Heart left ventricle (tissue), 16 donors: ENCODE data around the gene HSD17B8. TPM values are rescaled to one million over a fixed set of nuclear protein-coding genes. Genes with fewer than 3 reads are reported as not detected.

ENCODE experiments used
- ATAC-seq, 4 donors: fragments of 200-7000 bp; cut with Tn5 transposase; one replicate each; pipeline ENCODE4 v1.9.1; 2020 to 2022; ENCODE audit warnings: moderate library complexity in 4 of 4, mild to moderate bottlenecking in 3 of 4, moderate number of reproducible peaks in 1 of 4
- DNase-seq, 5 donors: peaks; one replicate each; pipeline ENCODE4 v3.0.0-alpha.2; 2020
- H3K27ac ChIP-seq, 12 donors: fragments of 200-600 bp; sonication (generic) in 4 of 12; one replicate each; pipeline versions ENCODE4 v1.5.0 to v1.8.0; 2016 to 2022; ENCODE audit warnings: mild to moderate bottlenecking in 2 of 12
- H3K27me3 ChIP-seq, 9 donors: fragments of 200-600 bp; sonication (generic) in 2 of 9; one replicate each; pipeline versions ENCODE4 v1.5.1 to v1.8.0; 2016 to 2022; ENCODE audit warnings: mild to moderate bottlenecking in 3 of 9
- H3K36me3 ChIP-seq, 9 donors: fragments of 200-600 bp; sonication (generic) in 2 of 9; one replicate each; pipeline versions ENCODE4 v1.5.0 to v1.8.0; 2018 to 2022; ENCODE audit warnings: mild to moderate bottlenecking in 2 of 9
- H3K4me1 ChIP-seq, 12 donors: fragments of 200-600 bp; sonication (generic) in 4 of 12; one replicate each; pipeline versions ENCODE4 v1.5.0 to v1.8.0; 2016 to 2022; ENCODE audit warnings: mild to moderate bottlenecking in 3 of 12
- H3K4me3 ChIP-seq, 12 donors: fragments of 200-600 bp; sonication (generic) in 4 of 12; one replicate each; pipeline versions ENCODE4 v1.5.0 to v1.8.0; 2017 to 2022; ENCODE audit warnings: mild to moderate bottlenecking in 9 of 12, moderate library complexity in 4 of 12
- H3K9me3 ChIP-seq, 12 donors: fragments of 200-600 bp; sonication (generic) in 4 of 12; one replicate each; pipeline versions ENCODE4 v1.5.0 to v1.8.0; 2016 to 2022; ENCODE audit warnings: mild to moderate bottlenecking in 1 of 12
- POLR2A ChIP-seq, 2 donors: fragments of 450-650 bp; IDR thresholded peaks; one replicate each; pipeline ENCODE4 v1.6.1; 2017; ENCODE audit warnings: antibody characterized with exemption in 2 of 2, mild to moderate bottlenecking in 2 of 2, moderate library complexity in 2 of 2
- WGBS, 4 donors: extraction: QIAGEN DNeasy Blood & Tissue Kit in 2 of 4; methylation state at CpG; one replicate each; pipeline versions ENCODE4 v1.1.5 to v1.1.7; 2013 to 2018; 5-methylcytosine and 5-hydroxymethylcytosine counted together
- intact Hi-C, 10 donors: fragments of 100-400 bp; cut with DNase I; formaldehyde crosslinking; loops; one replicate each; pipeline versions ENCODE4 v1.11.1 to v1.14.2; 2022
- polyA plus RNA-seq, 2 donors: library from polyadenylated mRNA; stranded (reverse); fragments of 200-250 nt; gene quantifications; one replicate each; pipeline ENCODE4 v1.2.3, GENCODE V29; 2013
- total RNA-seq, 9 donors: library from RNA; depleted of rRNA in 2 of 9; stranded (reverse); fragments of >200 nt in 2 of 9; fragmentation: NEBNext Ultra II Directional in 3 of 9; extraction: Animal tissue kit (Norgen Biotek cat#: 25700) in 3 of 9; gene quantifications; one replicate each; pipeline versions ENCODE4 v1.1.0 to v1.2.4, GENCODE V29; 2016 to 2023
- TF ChIP-seq, protein P1 (sequence below), 12 donors: fragments of 200-600 bp; sonication (generic) in 4 of 12; IDR thresholded peaks; one replicate each; pipeline versions ENCODE4 v1.5.0 to v1.8.0; 2018 to 2022; ENCODE audit warnings: antibody characterized with exemption in 12 of 12, mild to moderate bottlenecking in 5 of 12
- donor health status: ischemic (EF 13 %, LVEDD 7.1; RV severe dilation, severe dysfunction).
- donor health status: healthy with polysubstance abuse.
- donor health status: DM: no; HTN: yes; CAD: no.
- donor health status: DM: no; HTN: no; CAD: no.
- donor health status: ischemic (EF 25% LVEDD 6.9; RV normal size, moderate dysfunction).
- donor health status: ischemic (EF 25% LVEDD 5.7; RV mildly dilated, moderate dysfunction).
- donor health status: healthy.
- donor health status: DM: yes; HTN: yes; CAD: no.
- donor health status: ischemic (EF 35%, LVEDD 5.7; RV mildly dilated, moderate dysfunction).
- donor health status: nonischemic (EF 11% LVEDD 7.7; RV severe dilation, severe dysfunction).
- donor health status: DM: yes; HTN: yes; CAD: no.
- donor health status: PGD.
- donor health status: ischemic (EF 29% LVEDD 5.4; RV normal size, mild dysfunction).
- donor health status: nonischemic (EF 23%, LVEDD 6.1; RV moderate dilation, normal function).

Gene HSD17B8
- total and polyA plus RNA-seq, 11 donors = 15.8 to 31.7 (median 17.9) TPM

GRCh38 chr6:33205191-33206026, 954 bp downstream of the HSD17B8 start:
- Histone ChIP-seq H3K27ac (peak overlapping the region in 4 of 12 donors; percentile 64 to 79 (median 76)), H3K4me1 (peaks cover 10 to 57% (median 43%) of the 10 kb centered on the region in 12 donors), H3K9me3 (no peaks in the 10 kb centered on the region), H3K27me3 (no peaks in the 10 kb centered on the region), H3K36me3 (peaks cover 0 to 38% (median 32%) of the 10 kb centered on the region in 9 donors), H3K4me3 (peak overlapping the region in 11 of 12 donors; percentile 46 to 95 (median 69))
- intact Hi-C loops = loop anchor here in 2 of 10 donors (5.0 to 10.0 kb wide), 2 partner anchors 42 to 1011 kb away; partner anchors contain the start of genes GPSM3 (in 1 of the 2) and PBX2 (in 1 of the 2)
- TF ChIP-seq POLR2A (IDR thresholded peaks at IDR 0.05) = no peak
- TF ChIP-seq, protein P1, sequence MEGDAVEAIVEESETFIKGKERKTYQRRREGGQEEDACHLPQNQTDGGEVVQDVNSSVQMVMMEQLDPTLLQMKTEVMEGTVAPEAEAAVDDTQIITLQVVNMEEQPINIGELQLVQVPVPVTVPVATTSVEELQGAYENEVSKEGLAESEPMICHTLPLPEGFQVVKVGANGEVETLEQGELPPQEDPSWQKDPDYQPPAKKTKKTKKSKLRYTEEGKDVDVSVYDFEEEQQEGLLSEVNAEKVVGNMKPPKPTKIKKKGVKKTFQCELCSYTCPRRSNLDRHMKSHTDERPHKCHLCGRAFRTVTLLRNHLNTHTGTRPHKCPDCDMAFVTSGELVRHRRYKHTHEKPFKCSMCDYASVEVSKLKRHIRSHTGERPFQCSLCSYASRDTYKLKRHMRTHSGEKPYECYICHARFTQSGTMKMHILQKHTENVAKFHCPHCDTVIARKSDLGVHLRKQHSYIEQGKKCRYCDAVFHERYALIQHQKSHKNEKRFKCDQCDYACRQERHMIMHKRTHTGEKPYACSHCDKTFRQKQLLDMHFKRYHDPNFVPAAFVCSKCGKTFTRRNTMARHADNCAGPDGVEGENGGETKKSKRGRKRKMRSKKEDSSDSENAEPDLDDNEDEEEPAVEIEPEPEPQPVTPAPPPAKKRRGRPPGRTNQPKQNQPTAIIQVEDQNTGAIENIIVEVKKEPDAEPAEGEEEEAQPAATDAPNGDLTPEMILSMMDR (IDR thresholded peaks at IDR 0.05) = no peak
- no peak for DNase-seq
- WGBS, 4 donors = 52 to 61% (median 54%) methylated on average over 16 to 17 of the region's 17 CpGs
- no peak for ATAC-seq

- Histone ChIP-seq H3K4me3 (no peak overlapping the region), H3K9me3 (no peaks in the 10 kb centered on the region), H3K27me3 (no peaks in the 10 kb centered on the region), H3K27ac (no peak overlapping the region), H3K4me1 (peaks cover 10 to 55% (median 41%) of the 10 kb centered on the region in 12 donors), H3K36me3 (peaks cover 0 to 45% (median 35%) of the 10 kb centered on the region in 9 donors)
- DNase-seq (no peak), ATAC-seq (no peak)
- no peak for TF ChIP-seq POLR2A (IDR thresholded peaks at IDR 0.05)
- TF ChIP-seq, protein P1 (IDR thresholded peaks at IDR 0.05) = no peak
- WGBS, 4 donors = 78 to 92% (median 85%) methylated on average over 3 of the region's 3 CpGs
- intact Hi-C loops = loop anchor here in 2 of 10 donors (5.0 to 10.0 kb wide), 2 partner anchors 41 to 1011 kb away; partner anchors contain the start of genes GPSM3 (in 1 of the 2) and PBX2 (in 1 of the 2)
Observed at GRCh38 chr6:33206027-33206863, 1.8 kb downstream of the HSD17B8 start.

- no peaks in the 10 kb centered on the region for H3K27me3 ChIP-seq
- TF ChIP-seq, protein P1 (IDR thresholded peaks at IDR 0.05) = no peak
- TF ChIP-seq POLR2A (IDR thresholded peaks at IDR 0.05) = no peak
- ATAC-seq = no peak
- 17 to 22% (median 20%) methylated on average over 16 to 20 of the region's 20 CpGs for WGBS, 4 donors
- H3K36me3 ChIP-seq = peaks cover 0 to 44% (median 36%) of the 10 kb centered on the region in 9 donors
- H3K4me1 ChIP-seq = peaks cover 7 to 48% (median 33%) of the 10 kb centered on the region in 12 donors
- H3K27ac ChIP-seq = peak overlapping the region in 7 of 12 donors; percentile 91 to 99 (median 95)
- peak overlapping the region; percentile 78 to 99 (median 90) for H3K4me3 ChIP-seq
- DNase-seq = peak in 1 of 5 donors; percentile 26
- no peaks in the 10 kb centered on the region for H3K9me3 ChIP-seq
- intact Hi-C loops = loop anchor here in 2 of 10 donors (5.0 to 10.0 kb wide), 2 partner anchors 40 to 1012 kb away; partner anchors contain the start of genes GPSM3 (in 1 of the 2) and PBX2 (in 1 of the 2)
Observed at GRCh38 chr6:33206864-33207551, 2.6 kb downstream of the HSD17B8 start.
